ENCODE measurements around the gene CD46.
"Not testable (repeated sequence)": the region's sequence is repeated elsewhere in the genome, so short reads cannot be mapped to it uniquely, and the experiment has no call there.

CD46 gene

GRCh38 chr1:207751790-207752455, at the start of gene CD46:
TSS of gene CD46 (plus strand) at chr1:207752054. CDS start at chr1:207752213, 159 bp downstream.
- peak; percentile 81 for DNase-seq

- DNase-seq: no peak
Measured at GRCh38 chr1:207702317-207702716, 49.5 kb upstream of the CD46 start.

- DNase-seq: no peak
Measured at GRCh38 chr1:207703712-207704111, 48.1 kb upstream of the CD46 start.

- DNase-seq: not testable (repeated sequence)
Measured at GRCh38 chr1:207708004-207708403, 43.9 kb upstream of the CD46 start.

- DNase-seq: no peak
Measured at GRCh38 chr1:207711285-207711684, 40.6 kb upstream of the CD46 start.

- DNase-seq: not testable (repeated sequence)
Measured at GRCh38 chr1:207712701-207713100, 39.2 kb upstream of the CD46 start.

GRCh38 chr1:207713529-207713928, 38.3 kb upstream of the CD46 start:
- no peak for DNase-seq

GRCh38 chr1:207719234-207719633, 32.6 kb upstream of the CD46 start:
- DNase-seq: no peak

- DNase-seq: not testable (repeated sequence)
Measured at GRCh38 chr1:207728200-207728858, 23.5 kb upstream of the CD46 start.

GRCh38 chr1:207737503-207738157, 14.2 kb upstream of the CD46 start:
- DNase-seq: not testable (repeated sequence)

- not testable (repeated sequence) for DNase-seq
Measured at GRCh38 chr1:207738158-207738659, 13.6 kb upstream of the CD46 start.

GRCh38 chr1:207740207-207740606, 11.6 kb upstream of the CD46 start:
- DNase-seq: no peak

- DNase-seq: no peak
Measured at GRCh38 chr1:207742850-207743555, 8.9 kb upstream of the CD46 start.

- DNase-seq: no peak
Measured at GRCh38 chr1:207744000-207744534, 7.8 kb upstream of the CD46 start.

- no peak for DNase-seq
Measured at GRCh38 chr1:207745285-207745684, 6.6 kb upstream of the CD46 start.

GRCh38 chr1:207745839-207746767, 5.8 kb upstream of the CD46 start:
- no peak for DNase-seq

- no peak for DNase-seq
Measured at GRCh38 chr1:207747627-207748492, 4.0 kb upstream of the CD46 start.

GRCh38 chr1:207748737-207749528, 2.9 kb upstream of the CD46 start:
- DNase-seq: no peak

- DNase-seq: no peak
Measured at GRCh38 chr1:207750631-207751305, 1.1 kb upstream of the CD46 start.
